Caco-2 (cell line): ENCODE data around the gene UGT1A4. TPM values are rescaled to one million over a fixed set of nuclear protein-coding genes. Genes with fewer than 3 reads are reported as not detected.

Experiments used
- BruUV-seq: library from RNA; stranded (reverse); fragments of 400-500 nt; replicated peaks from 2 replicates; lab custom pipeline; 2021; lab: Mats Ljungman, UMichigan
- CTCF ChIA-PET: fragments of 300-600 bp; sonication (Branson Sonifier 250); formaldehyde crosslinking; loops from one replicate; lab custom pipeline; 2022; ENCODE audit warnings: antibody characterized with exemption; lab: Charles Lee
- POLR2A ChIA-PET: fragments of 300-600 bp; sonication (Branson Sonifier 250); formaldehyde crosslinking; loops from one replicate; lab custom pipeline; 2022; ENCODE audit warnings: antibody characterized with exemption; lab: Charles Lee
- DNase-seq, 2 experiments: peaks; one replicate each; pipeline versions ENCODE4 v3.0.0 to v3.0.0-alpha.2; 2020 to 2022
- H3K27me3 ChIP-seq: replicated peaks from 2 replicates; pipeline ENCODE4 v1.6.0; 2011; ENCODE audit warnings: low read length; ENCODE audit not compliant: control insufficient read depth, insufficient read depth
- H3K36me3 ChIP-seq: 2 replicates; pipeline ENCODE4 v1.5.1; 2011; ENCODE audit warnings: low read length; ENCODE audit not compliant: control insufficient read depth, insufficient read depth
- H3K4me1 ChIP-seq: fragments of 250-450 bp; sonication (Bioruptor Pico); 2 replicates; pipeline ENCODE4 v1.5.1; 2020; ENCODE audit warnings: mild to moderate bottlenecking
- H3K4me3 ChIP-seq: 2 replicates; pipeline ENCODE4 v1.5.1; 2011; ENCODE audit warnings: low read depth, mild to moderate bottlenecking, control low read depth, low read length
- H3K9me3 ChIP-seq: fragments of 250-450 bp; sonication (Bioruptor Pico); 2 replicates; pipeline ENCODE4 v1.5.1; 2020; ENCODE audit warnings: mild to moderate bottlenecking, moderate library complexity
- H3K27ac Mint-ChIP-seq: one replicate; pipeline ENCODE4 v1.8.0; 2022; ENCODE audit warnings: mixed read lengths; ENCODE audit not compliant: unreplicated experiment
- H3K27me3 Mint-ChIP-seq: one replicate; pipeline ENCODE4 v1.8.0; 2022; ENCODE audit warnings: mixed read lengths; ENCODE audit not compliant: insufficient read depth, unreplicated experiment
- H3K36me3 Mint-ChIP-seq: one replicate; pipeline ENCODE4 v1.8.0; 2022; ENCODE audit warnings: mild to moderate bottlenecking, mixed read lengths; ENCODE audit not compliant: insufficient read depth, unreplicated experiment
- H3K4me1 Mint-ChIP-seq: one replicate; pipeline ENCODE4 v1.8.0; 2022; ENCODE audit warnings: low read depth, mixed read lengths; ENCODE audit not compliant: unreplicated experiment
- H3K4me3 Mint-ChIP-seq: one replicate; pipeline ENCODE4 v1.8.0; 2022; ENCODE audit warnings: mild to moderate bottlenecking, moderate library complexity, mixed read lengths; ENCODE audit not compliant: unreplicated experiment
- H3K9me3 Mint-ChIP-seq: one replicate; pipeline ENCODE4 v1.8.0; 2022; ENCODE audit warnings: mixed read lengths; ENCODE audit not compliant: unreplicated experiment
- CTCF ChIP-seq, 2 experiments: fragments of 200-600 bp in 1 of 2; IDR thresholded peaks; 1 replicate in 1 of 2; 2 replicates in 1 of 2; pipeline versions ENCODE4 v1.5.1 to v1.8.0; 2011 to 2022; ENCODE audit warnings: antibody characterized with exemption in 1 of 2, control low read depth in 1 of 2, inconsistent platforms in 1 of 2, low read depth in 1 of 2, low read length in 1 of 2, mild to moderate bottlenecking in 1 of 2, moderate library complexity in 1 of 2; ENCODE audit not compliant: insufficient read depth in 1 of 2, severe bottlenecking in 1 of 2, unreplicated experiment in 1 of 2
- intact Hi-C: fragments of 100-400 bp; cut with micrococcal nuclease; formaldehyde crosslinking; loops from one replicate; pipeline ENCODE4 v1.10.0; 2022; ENCODE audit not compliant: unreplicated experiment
- total RNA-seq: library from RNA; stranded (reverse); gene quantifications from 2 replicates; pipeline ENCODE4 v1.2.3, GENCODE V29; 2022

Gene UGT1A4
- total RNA-seq, 1 experiment from 2014 or later: 0.79 TPM

- Histone ChIP-seq H3K9me3 (no peaks in the 10 kb centered on the region), H3K4me3 (no peak overlapping the region), H3K36me3 (no peaks in the 10 kb centered on the region), H3K4me1 (no peaks in the 10 kb centered on the region), H3K27me3 (no peaks in the 10 kb centered on the region)
- no TSS peak for BruUV-seq
- H3K27ac Mint-ChIP-seq: no peak overlapping the region
- no peaks in the 10 kb centered on the region for H3K36me3 Mint-ChIP-seq
- ChIA-PET CTCF (no interaction called here), POLR2A (no interaction called here)
- H3K27me3 Mint-ChIP-seq: no peaks in the 10 kb centered on the region
- intact Hi-C loops: no loop called here
- TF ChIP-seq CTCF (IDR thresholded peaks at IDR 0.05; ENCODE audit: insufficient read depth in 1 of 2, low read depth in 1 of 2, low read length in 1 of 2, severe bottlenecking in 1 of 2, unreplicated experiment in 1 of 2): no peak
- DNase-seq: no peak
- no peaks in the 10 kb centered on the region for H3K4me1 Mint-ChIP-seq
- H3K9me3 Mint-ChIP-seq: no peaks in the 10 kb centered on the region
- H3K4me3 Mint-ChIP-seq: no peak overlapping the region
These were observed 75.1 kb downstream of the UGT1A4 start for GRCh38 chr2:233793465-233794127.

- Mint-ChIP-seq H3K27me3 (no peaks in the 10 kb centered on the region), H3K4me1 (no peaks in the 10 kb centered on the region), H3K27ac (no peak overlapping the region), H3K36me3 (no peaks in the 10 kb centered on the region), H3K9me3 (no peaks in the 10 kb centered on the region), H3K4me3 (no peak overlapping the region)
- CTCF ChIA-PET: no interaction called here
- intact Hi-C loops: no loop called here
- DNase-seq: no peak
- H3K4me1 ChIP-seq: no peaks in the 10 kb centered on the region
- no peak overlapping the region for H3K4me3 ChIP-seq
- no peak for TF ChIP-seq CTCF (IDR thresholded peaks at IDR 0.05; ENCODE audit: insufficient read depth in 1 of 2, low read depth in 1 of 2, low read length in 1 of 2, severe bottlenecking in 1 of 2, unreplicated experiment in 1 of 2)
- no peaks in the 10 kb centered on the region for H3K27me3 ChIP-seq
- no peaks in the 10 kb centered on the region for H3K9me3 ChIP-seq
- no TSS peak for BruUV-seq
- POLR2A ChIA-PET: no interaction called here
- no peaks in the 10 kb centered on the region for H3K36me3 ChIP-seq
These were observed 75.7 kb downstream of the UGT1A4 start for GRCh38 chr2:233794128-233794658.

GRCh38 chr2:233795735-233796171 is 77.2 kb downstream of the UGT1A4 start:
- H3K27me3 Mint-ChIP-seq: no peaks in the 10 kb centered on the region
- no TSS peak for BruUV-seq
- no peaks in the 10 kb centered on the region for H3K9me3 Mint-ChIP-seq
- no peak overlapping the region for H3K4me3 ChIP-seq
- intact Hi-C loops: no loop called here
- CTCF ChIA-PET: no interaction called here
- no peaks in the 10 kb centered on the region for H3K36me3 Mint-ChIP-seq
- POLR2A ChIA-PET: no interaction called here
- H3K4me1 Mint-ChIP-seq: no peaks in the 10 kb centered on the region
- no peaks in the 10 kb centered on the region for H3K27me3 ChIP-seq
- no peaks in the 10 kb centered on the region for H3K36me3 ChIP-seq
- no peak overlapping the region for H3K27ac Mint-ChIP-seq
- no peaks in the 10 kb centered on the region for H3K4me1 ChIP-seq
- no peak for TF ChIP-seq CTCF (IDR thresholded peaks at IDR 0.05; ENCODE audit: insufficient read depth in 1 of 2, low read depth in 1 of 2, low read length in 1 of 2, severe bottlenecking in 1 of 2, unreplicated experiment in 1 of 2)
- H3K4me3 Mint-ChIP-seq: no peak overlapping the region
- no peaks in the 10 kb centered on the region for H3K9me3 ChIP-seq
- DNase-seq: no peak
